ENCODE data around the gene GSG1L2. TPM values are rescaled to one million over a fixed set of nuclear protein-coding genes. Genes with fewer than 3 reads are reported as not detected.

GSG1L2 gene
- total and polyA plus RNA-seq, 2 donors (not counting 3 experiments of a cell fraction or from before 2014, with no cell fraction given), result not detected

- ChIA-PET CTCF (no interaction called here), POLR2A (no interaction called here)
- Histone ChIP-seq H3K27me3 (ENCODE audit: control insufficient read depth in 2 of 2, insufficient read depth in 2 of 2, low read length in 2 of 2) (no peaks in the 10 kb centered on the region), H3K36me3 (ENCODE audit: control insufficient read depth in 2 of 2, extremely low read depth in 1 of 2, insufficient read depth in 2 of 2, low read length in 2 of 2) (no peaks in the 10 kb centered on the region), H2AFZ (ENCODE audit: low read depth, low read length) (no peak overlapping the region), H3K79me2 (ENCODE audit: control insufficient read depth, insufficient read depth, low read length) (no peaks in the 10 kb centered on the region), H3K4me3 (replicated peaks in 1 of 3; ENCODE audit: insufficient read depth in 1 of 3, low read depth in 1 of 3, low read length in 3 of 3) (no peak overlapping the region), H4K20me1 (replicated peaks; ENCODE audit: control insufficient read depth, extremely low read depth, insufficient read depth, low read length) (no peaks in the 10 kb centered on the region), H3K27ac (ENCODE audit: insufficient read depth, low read depth, low read length) (no peak overlapping the region), H3K4me1 (ENCODE audit: control insufficient read depth, extremely low read depth, insufficient read depth, low read length) (no peaks in the 10 kb centered on the region), H3K4me2 (ENCODE audit: insufficient read depth, low read length) (no peak overlapping the region), H3K9ac (replicated peaks; ENCODE audit: extremely low read depth, insufficient read depth, low read length) (no peak overlapping the region), H3K9me1 (replicated peaks; ENCODE audit: control insufficient read depth, extremely low read depth, insufficient read depth, low read length) (no peaks in the 10 kb centered on the region), H3K9me3 (replicated peaks; ENCODE audit: control insufficient read depth, insufficient read depth, low read length) (peaks cover 9% of the 10 kb centered on the region)
- DNase-seq (ENCODE audit: low read depth, low spot score) (no peak), FAIRE-seq (no peak)
- dilution Hi-C loops (cut with MboI; ENCODE audit: extremely low pct_ligation_motif_present, low sequenced_read_pairs), result no loop called here
- intact Hi-C loops (cut with micrococcal nuclease), result no loop called here
- no TSS peak for BruUV-seq (replicated peaks)
- TF ChIP-seq POLR2A (IDR thresholded peaks at IDR 0.05; ENCODE audit: low read depth, low read length) (no peak), JUN (IDR thresholded peaks at IDR 0.05; ENCODE audit: borderline replicate concordance, insufficient read depth, insufficient read length, low read depth) (no peak), MYC (IDR thresholded peaks at IDR 0.05; ENCODE audit: low read depth, low read length) (no peak), POLR2AphosphoS5 (IDR thresholded peaks at IDR 0.05; ENCODE audit: insufficient read depth, low read depth, low read length) (no peak), MAX (IDR thresholded peaks at IDR 0.05; ENCODE audit: insufficient read depth, insufficient read length) (no peak), CTCF (IDR thresholded peaks at IDR 0.05; ENCODE audit: extremely low read depth in 1 of 2, insufficient read depth in 1 of 2, low read depth in 1 of 2, low read length in 2 of 2) (no peak), EZH2 (IDR thresholded peaks at IDR 0.05; ENCODE audit: borderline replicate concordance, low read depth, low read length, severe bottlenecking) (no peak), GATA2 (IDR thresholded peaks at IDR 0.05; ENCODE audit: insufficient read depth, insufficient read length, low read depth, low read length) (no peak), FOS (IDR thresholded peaks at IDR 0.05; ENCODE audit: borderline replicate concordance, insufficient read depth, low read length) (no peak)
Measured at GRCh38 chr17:9839433-9839832, 17.6 kb upstream of the GSG1L2 start.
